ENCODE measurements around the gene ZMYND8. TPM values are rescaled to one million over a fixed set of nuclear protein-coding genes. Genes with fewer than 3 reads are reported as not detected.

ZMYND8 gene
- total RNA-seq, 4 donors from 2014 or later = 44.6 to 78.6 (median 65.8) TPM

DNA sequence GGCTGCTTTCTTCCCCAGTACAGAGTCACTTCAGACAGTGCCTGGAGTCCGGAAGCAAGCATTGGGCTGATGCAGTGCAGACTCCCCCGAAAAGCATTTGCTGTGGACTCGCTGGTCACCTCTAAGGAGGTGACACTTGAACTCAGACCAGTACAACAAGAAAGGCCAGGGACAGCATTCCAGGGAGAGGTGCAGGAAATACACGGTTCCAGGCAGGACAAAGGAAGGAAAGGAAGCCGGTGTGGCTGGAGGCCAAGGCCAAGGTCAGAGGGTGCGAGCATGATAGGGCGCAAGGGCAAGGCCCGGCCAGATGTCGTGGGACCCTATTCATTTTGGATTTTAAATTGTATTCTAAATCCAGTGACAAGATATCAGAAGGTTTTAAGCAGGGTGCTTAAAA is 160.9 kb downstream of the ZMYND8 start:
- no peak for DNase-seq (ENCODE audit: extremely low spot score)
- H3K4me1 ChIP-seq = peaks cover 8 to 12% (median 10%) of the 10 kb centered on the region in 4 donors
- TF ChIP-seq POLR2AphosphoS5 (IDR thresholded peaks at IDR 0.05) (no peak), EP300 (IDR thresholded peaks at IDR 0.05) (no peak), POLR2A (IDR thresholded peaks at IDR 0.05; ENCODE audit: low read depth) (no peak)
- TF ChIP-seq, protein P1, sequence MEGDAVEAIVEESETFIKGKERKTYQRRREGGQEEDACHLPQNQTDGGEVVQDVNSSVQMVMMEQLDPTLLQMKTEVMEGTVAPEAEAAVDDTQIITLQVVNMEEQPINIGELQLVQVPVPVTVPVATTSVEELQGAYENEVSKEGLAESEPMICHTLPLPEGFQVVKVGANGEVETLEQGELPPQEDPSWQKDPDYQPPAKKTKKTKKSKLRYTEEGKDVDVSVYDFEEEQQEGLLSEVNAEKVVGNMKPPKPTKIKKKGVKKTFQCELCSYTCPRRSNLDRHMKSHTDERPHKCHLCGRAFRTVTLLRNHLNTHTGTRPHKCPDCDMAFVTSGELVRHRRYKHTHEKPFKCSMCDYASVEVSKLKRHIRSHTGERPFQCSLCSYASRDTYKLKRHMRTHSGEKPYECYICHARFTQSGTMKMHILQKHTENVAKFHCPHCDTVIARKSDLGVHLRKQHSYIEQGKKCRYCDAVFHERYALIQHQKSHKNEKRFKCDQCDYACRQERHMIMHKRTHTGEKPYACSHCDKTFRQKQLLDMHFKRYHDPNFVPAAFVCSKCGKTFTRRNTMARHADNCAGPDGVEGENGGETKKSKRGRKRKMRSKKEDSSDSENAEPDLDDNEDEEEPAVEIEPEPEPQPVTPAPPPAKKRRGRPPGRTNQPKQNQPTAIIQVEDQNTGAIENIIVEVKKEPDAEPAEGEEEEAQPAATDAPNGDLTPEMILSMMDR (IDR thresholded peaks at IDR 0.05) = no peak
- intact Hi-C loops (cut with DNase I) = no loop called here
- no peak overlapping the region for H3K27ac ChIP-seq (replicated peaks in 1 of 4)
- H3K9me3 ChIP-seq = no peaks in the 10 kb centered on the region
- H3K4me3 ChIP-seq = no peak overlapping the region
- no peaks in the 10 kb centered on the region for H3K27me3 ChIP-seq
- no peaks in the 10 kb centered on the region for H3K36me3 ChIP-seq
- 72% methylated on average over 9 of the region's 9 CpGs for WGBS

DNA sequence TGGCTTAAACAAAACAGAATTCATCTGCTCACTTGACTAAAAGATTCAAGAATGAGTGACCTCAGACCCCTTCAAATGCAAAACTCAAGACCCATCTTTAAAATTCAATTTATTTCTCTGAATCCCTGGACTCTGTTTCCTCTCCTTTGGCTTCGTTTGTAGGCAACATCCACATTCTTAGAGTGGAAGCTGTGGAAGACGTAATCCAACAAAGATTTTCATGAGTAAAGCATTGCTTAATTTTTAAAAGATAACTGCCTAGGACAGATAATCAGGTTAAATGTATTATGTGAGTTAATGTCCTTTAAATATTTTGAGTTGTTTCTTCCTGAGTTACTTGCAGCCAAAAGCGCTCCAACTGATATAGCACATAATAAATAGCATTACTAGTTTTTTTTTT is 164.5 kb downstream of the ZMYND8 start:
- Histone ChIP-seq H3K4me3 (no peak overlapping the region), H3K36me3 (peaks cover 0 to 5% (median 0%) of the 10 kb centered on the region in 4 donors), H3K9me3 (no peaks in the 10 kb centered on the region), H3K4me1 (peaks cover 8 to 12% (median 10%) of the 10 kb centered on the region in 4 donors), H3K27ac (replicated peaks in 1 of 4) (no peak overlapping the region), H3K27me3 (no peaks in the 10 kb centered on the region)
- WGBS = 94% methylated on average over 3 of the region's 3 CpGs
- intact Hi-C loops (cut with DNase I) = no loop called here
- no peak for DNase-seq (ENCODE audit: extremely low spot score)
- TF ChIP-seq EP300 (IDR thresholded peaks at IDR 0.05) = no peak
- TF ChIP-seq POLR2AphosphoS5 (IDR thresholded peaks at IDR 0.05) = no peak
- TF ChIP-seq POLR2A (IDR thresholded peaks at IDR 0.05; ENCODE audit: low read depth) = no peak
- TF ChIP-seq, protein P1 (IDR thresholded peaks at IDR 0.05) = no peak

DNA sequence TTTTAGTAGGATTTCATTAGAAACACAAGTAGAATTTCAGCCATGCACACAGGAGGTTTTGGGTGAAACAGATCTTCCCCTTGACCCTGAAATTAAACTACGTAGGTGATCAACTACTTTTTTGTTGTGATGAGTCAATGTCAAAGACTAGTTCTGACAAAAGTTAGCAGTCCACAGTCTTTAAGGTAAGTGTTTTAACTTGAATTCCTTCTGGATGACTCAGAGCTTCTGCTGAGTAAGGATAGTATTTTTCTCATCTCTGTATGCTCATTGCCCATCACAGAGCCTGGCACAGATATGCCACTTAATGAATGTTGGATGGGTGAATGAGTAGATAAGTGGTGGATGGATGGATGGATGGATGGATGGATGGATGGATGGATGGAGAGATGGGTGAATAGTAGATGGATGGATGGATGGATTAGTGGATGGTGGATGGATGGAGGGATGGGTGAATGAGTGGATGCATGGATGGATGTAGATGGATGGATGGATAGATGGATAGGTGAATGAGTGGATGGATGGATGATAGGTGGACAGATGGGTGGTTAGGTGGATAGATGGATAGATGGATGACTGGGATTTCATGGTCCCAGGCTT is 165.3 kb downstream of the ZMYND8 start:
- H3K9me3 ChIP-seq = no peaks in the 10 kb centered on the region
- H3K27me3 ChIP-seq = no peaks in the 10 kb centered on the region
- WGBS = 85% methylated on average over 1 of the region's 1 CpG
- intact Hi-C loops (cut with DNase I) = no loop called here
- H3K4me3 ChIP-seq = no peak overlapping the region
- TF ChIP-seq, protein P1 (IDR thresholded peaks at IDR 0.05) = no peak
- no peak for TF ChIP-seq POLR2AphosphoS5 (IDR thresholded peaks at IDR 0.05)
- no peak for TF ChIP-seq EP300 (IDR thresholded peaks at IDR 0.05)
- no peak for TF ChIP-seq POLR2A (IDR thresholded peaks at IDR 0.05; ENCODE audit: low read depth)
- no peak overlapping the region for H3K27ac ChIP-seq (replicated peaks in 1 of 4)
- H3K4me1 ChIP-seq = peaks cover 1 to 10% (median 5%) of the 10 kb centered on the region in 4 donors
- peaks cover 0 to 5% (median 0%) of the 10 kb centered on the region in 4 donors for H3K36me3 ChIP-seq
- DNase-seq (ENCODE audit: extremely low spot score) = no peak

DNA sequence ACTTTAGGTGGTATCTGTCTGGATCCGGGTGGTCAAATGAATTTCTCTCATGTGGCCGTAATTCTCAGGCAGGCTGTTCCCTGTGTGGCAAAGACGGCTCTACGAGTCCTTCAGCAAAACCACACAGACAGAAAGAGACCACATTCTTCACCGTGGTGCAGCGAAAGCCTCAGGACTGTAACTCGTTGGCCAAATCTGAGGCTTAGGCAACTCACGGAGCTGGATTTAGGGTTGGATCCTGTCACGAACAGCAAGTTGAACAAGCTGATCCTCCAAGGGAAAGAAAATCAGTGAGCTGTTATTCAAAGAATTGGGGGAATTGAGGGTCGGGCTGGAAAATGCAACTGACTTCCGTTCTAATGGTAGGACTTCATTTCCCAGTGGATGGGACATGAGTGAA is 167.4 kb downstream of the ZMYND8 start:
- intact Hi-C loops (cut with DNase I) = no loop called here
- H3K9me3 ChIP-seq = no peaks in the 10 kb centered on the region
- whole genome bisulfite sequencing = 77% methylated on average over 11 of the region's 11 CpGs
- H3K4me3 ChIP-seq = no peak overlapping the region
- no peak for DNase-seq (ENCODE audit: extremely low spot score)
- H3K4me1 ChIP-seq = no peaks in the 10 kb centered on the region
- H3K36me3 ChIP-seq = peaks cover 0 to 5% (median 0%) of the 10 kb centered on the region in 4 donors
- TF ChIP-seq POLR2A (IDR thresholded peaks at IDR 0.05; ENCODE audit: low read depth) = no peak
- no peak for TF ChIP-seq POLR2AphosphoS5 (IDR thresholded peaks at IDR 0.05)
- no peak for TF ChIP-seq EP300 (IDR thresholded peaks at IDR 0.05)
- TF ChIP-seq, protein P1 (IDR thresholded peaks at IDR 0.05) = no peak
- H3K27me3 ChIP-seq = no peaks in the 10 kb centered on the region
- H3K27ac ChIP-seq (replicated peaks in 1 of 4) = no peak overlapping the region

DNA sequence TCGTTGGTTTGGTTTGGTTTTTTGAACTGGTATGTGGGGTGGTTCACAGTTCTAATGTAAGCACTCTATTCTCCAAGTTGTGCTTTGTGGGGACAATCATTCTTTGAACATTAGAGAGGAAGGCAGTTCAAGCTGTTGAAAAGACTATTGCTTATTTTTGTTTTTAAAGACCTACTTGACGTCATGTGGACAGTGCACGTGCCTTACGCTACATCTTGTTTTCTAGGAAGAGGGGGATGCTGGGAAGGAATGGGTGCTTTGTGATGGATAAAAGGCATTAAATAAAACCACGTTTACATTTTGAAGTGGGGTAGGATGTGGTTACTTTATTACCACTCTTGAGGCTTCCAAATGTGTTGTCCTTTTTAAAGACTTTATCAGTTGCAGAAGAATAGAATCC is 168.0 kb downstream of the ZMYND8 start:
- Histone ChIP-seq H3K4me1 (no peaks in the 10 kb centered on the region), H3K27me3 (no peaks in the 10 kb centered on the region), H3K27ac (replicated peaks in 1 of 4) (no peak overlapping the region), H3K4me3 (no peak overlapping the region), H3K36me3 (peaks cover 0 to 8% (median 0%) of the 10 kb centered on the region in 4 donors), H3K9me3 (no peaks in the 10 kb centered on the region)
- no peak for DNase-seq (ENCODE audit: extremely low spot score)
- TF ChIP-seq, protein P1 (IDR thresholded peaks at IDR 0.05) = no peak
- TF ChIP-seq POLR2A (IDR thresholded peaks at IDR 0.05; ENCODE audit: low read depth) (no peak), POLR2AphosphoS5 (IDR thresholded peaks at IDR 0.05) (no peak), EP300 (IDR thresholded peaks at IDR 0.05) (no peak)
- intact Hi-C loops (cut with DNase I) = no loop called here
- 68% methylated on average over 5 of the region's 5 CpGs for WGBS
